WERI-Rb-1 (cell line): ENCODE data around the gene PTK6.
A peak's percentile ranks its signal among the peaks of the same experiment; 100 is the strongest.
"Not testable (repeated sequence)": the region's sequence is repeated elsewhere in the genome, so short reads cannot be mapped to it uniquely, and the experiment has no call there.

Experiments
- DNase-seq: peaks from one replicate; pipeline ENCODE4 v3.0.0-alpha.2; 2020
- H3K27ac ChIP-seq: fragments of 250-450 bp; sonication (Bioruptor Pico); 2 replicates; pipeline ENCODE4 v1.5.1; 2020; ENCODE audit warnings: mild to moderate bottlenecking, moderate library complexity
- H3K27me3 ChIP-seq: fragments of 250-450 bp; sonication (Bioruptor Pico); 2 replicates; pipeline ENCODE4 v1.5.1; 2021; ENCODE audit warnings: mild to moderate bottlenecking, low read depth, moderate library complexity; ENCODE audit not compliant: insufficient read depth, severe bottlenecking
- H3K36me3 ChIP-seq: fragments of 250-450 bp; sonication (Bioruptor Pico); 2 replicates; pipeline ENCODE4 v1.5.1; 2020; ENCODE audit warnings: mild to moderate bottlenecking, moderate library complexity
- H3K4me3 ChIP-seq: 2 replicates; pipeline ENCODE4 v1.5.1; 2011; ENCODE audit warnings: low read depth, mild to moderate bottlenecking, control low read depth, low read length
- H3K9me3 ChIP-seq: fragments of 250-450 bp; sonication (Bioruptor Pico); 2 replicates; pipeline ENCODE4 v1.5.1; 2021; ENCODE audit warnings: mild to moderate bottlenecking, moderate library complexity; ENCODE audit not compliant: severe bottlenecking
- TF ChIP-seq, protein P1 (sequence below): IDR thresholded peaks from 2 replicates; pipeline ENCODE4 v1.5.1; 2011; ENCODE audit warnings: low read depth, mild to moderate bottlenecking, control low read depth, inconsistent platforms, low read length

Gene PTK6

GRCh38 chr20:63574156-63574828 lies 37.1 kb upstream of the PTK6 start, which contains the start of gene HELZ2:
TSS of gene HELZ2 (minus strand) at chr20:63574239. CDS start at chr20:63572385, 1,854 bp downstream.
- H3K36me3 ChIP-seq: no peaks in the 10 kb centered on the region; the same call in 1 of the 2 replicates
- H3K9me3 ChIP-seq: no peaks in the 10 kb centered on the region
- H3K4me3 ChIP-seq: peak within 1 kb of the TSS; percentile 49
- TF ChIP-seq, protein P1, sequence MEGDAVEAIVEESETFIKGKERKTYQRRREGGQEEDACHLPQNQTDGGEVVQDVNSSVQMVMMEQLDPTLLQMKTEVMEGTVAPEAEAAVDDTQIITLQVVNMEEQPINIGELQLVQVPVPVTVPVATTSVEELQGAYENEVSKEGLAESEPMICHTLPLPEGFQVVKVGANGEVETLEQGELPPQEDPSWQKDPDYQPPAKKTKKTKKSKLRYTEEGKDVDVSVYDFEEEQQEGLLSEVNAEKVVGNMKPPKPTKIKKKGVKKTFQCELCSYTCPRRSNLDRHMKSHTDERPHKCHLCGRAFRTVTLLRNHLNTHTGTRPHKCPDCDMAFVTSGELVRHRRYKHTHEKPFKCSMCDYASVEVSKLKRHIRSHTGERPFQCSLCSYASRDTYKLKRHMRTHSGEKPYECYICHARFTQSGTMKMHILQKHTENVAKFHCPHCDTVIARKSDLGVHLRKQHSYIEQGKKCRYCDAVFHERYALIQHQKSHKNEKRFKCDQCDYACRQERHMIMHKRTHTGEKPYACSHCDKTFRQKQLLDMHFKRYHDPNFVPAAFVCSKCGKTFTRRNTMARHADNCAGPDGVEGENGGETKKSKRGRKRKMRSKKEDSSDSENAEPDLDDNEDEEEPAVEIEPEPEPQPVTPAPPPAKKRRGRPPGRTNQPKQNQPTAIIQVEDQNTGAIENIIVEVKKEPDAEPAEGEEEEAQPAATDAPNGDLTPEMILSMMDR: no peak
- peak within 1 kb of the TSS; percentile 59 for H3K27ac ChIP-seq
- peak; percentile 67 for DNase-seq
- H3K27me3 ChIP-seq: no peaks in the 10 kb centered on the region

GRCh38 chr20:63573647-63574131 lies 36.5 kb upstream of the PTK6 start:
- no peak for DNase-seq
- Histone ChIP-seq H3K27ac (no peak overlapping the region), H3K27me3 (no peaks in the 10 kb centered on the region), H3K36me3 (no peaks in the 10 kb centered on the region; the same call in 1 of the 2 replicates), H3K4me3 (peak overlapping the region; percentile 49), H3K9me3 (no peaks in the 10 kb centered on the region)
- TF ChIP-seq, protein P1: no peak

DNA sequence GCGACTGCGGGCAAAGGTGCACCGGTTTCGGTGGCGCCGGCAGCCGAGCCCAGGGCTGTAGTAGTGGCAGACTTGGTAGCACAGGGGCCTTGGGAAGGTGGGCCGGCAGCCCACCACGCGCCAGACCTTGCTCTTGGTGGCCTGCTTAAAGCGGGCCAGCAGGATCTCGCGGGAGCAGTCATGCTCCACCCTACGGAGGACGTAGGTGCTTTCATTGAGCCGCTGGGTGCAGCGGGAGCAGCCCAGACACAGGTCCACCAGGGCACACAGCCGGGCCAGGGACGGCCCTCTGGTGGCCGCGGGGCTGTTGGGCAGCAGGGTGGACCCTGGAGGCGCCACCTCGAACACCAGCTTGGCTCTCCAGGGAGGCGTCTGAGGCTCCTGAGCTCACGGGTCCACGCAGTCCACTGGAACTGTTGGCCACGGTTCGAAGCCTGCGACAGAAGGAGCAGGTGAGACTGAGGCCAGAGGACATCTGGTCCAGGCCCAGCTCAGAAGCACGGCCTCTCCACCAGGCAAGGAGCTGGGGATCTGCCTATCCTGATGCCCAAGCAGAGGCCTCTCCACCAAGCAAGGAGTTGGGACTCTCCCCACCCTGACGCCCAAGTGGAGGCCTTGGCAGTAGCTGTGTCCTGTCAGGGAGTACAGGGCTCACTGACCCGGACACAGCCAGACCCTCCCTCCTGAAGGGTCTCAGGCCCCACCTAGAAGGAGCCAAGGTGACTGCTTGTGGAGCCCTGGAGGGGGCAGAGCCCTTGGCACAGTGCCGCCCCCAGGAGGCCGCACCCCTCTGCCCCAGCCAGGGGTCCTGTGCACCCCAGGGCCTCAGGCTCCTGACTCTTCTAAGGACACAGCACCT lies 35.8 kb upstream of the PTK6 start:
- Histone ChIP-seq H3K36me3 (no peaks in the 10 kb centered on the region; the same call in 1 of the 2 replicates), H3K27ac (no peak overlapping the region), H3K27me3 (no peaks in the 10 kb centered on the region), H3K4me3 (peak overlapping the region; percentile 49), H3K9me3 (no peaks in the 10 kb centered on the region)
- TF ChIP-seq, protein P1: peak; percentile 41; the same call in 1 of the 2 replicates
- no peak for DNase-seq

DNA sequence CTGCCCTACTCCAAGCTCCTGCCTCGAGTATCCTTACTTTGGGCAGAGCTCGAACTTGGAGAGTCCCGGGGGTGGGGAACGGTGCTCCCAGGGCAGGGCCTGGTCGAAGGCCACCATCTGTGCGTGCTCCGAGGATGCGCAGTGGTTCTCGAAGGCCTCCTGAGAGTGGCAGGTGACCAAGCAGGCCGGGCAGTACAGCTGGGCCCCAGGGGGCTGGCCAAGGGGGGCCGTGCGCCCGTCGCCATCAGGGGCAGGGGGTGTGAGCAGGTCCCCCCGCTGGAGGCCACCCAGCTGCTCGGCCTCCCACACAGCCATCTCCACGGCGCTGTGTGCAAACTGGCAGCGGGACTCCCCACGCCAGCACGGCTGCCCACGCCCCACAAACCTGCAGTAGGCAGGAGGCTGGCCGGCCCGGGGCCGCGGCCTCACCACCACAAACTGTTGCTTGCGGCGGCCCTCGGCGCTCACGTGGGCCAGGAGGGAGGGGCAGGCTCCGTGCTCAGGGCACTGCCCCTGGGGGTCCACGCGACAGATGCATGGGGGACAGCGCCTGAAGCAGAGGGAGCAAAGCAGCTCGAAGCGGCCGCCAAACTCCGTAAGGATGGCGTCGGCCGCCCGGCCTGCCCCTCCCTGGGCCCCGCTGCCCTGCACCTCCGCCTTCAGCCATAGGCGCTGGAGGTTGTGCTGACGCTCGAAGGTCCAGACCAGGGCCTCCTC lies 35.1 kb upstream of the PTK6 start:
- TF ChIP-seq, protein P1: no peak
- Histone ChIP-seq H3K36me3 (no peaks in the 10 kb centered on the region; the same call in 1 of the 2 replicates), H3K27me3 (no peaks in the 10 kb centered on the region), H3K9me3 (no peaks in the 10 kb centered on the region), H3K4me3 (no peak overlapping the region), H3K27ac (no peak overlapping the region)
- DNase-seq: no peak

- DNase-seq, H3K27ac ChIP-seq, H3K27me3 ChIP-seq: not testable (repeated sequence)
These were observed 33.9 kb upstream of the PTK6 start for GRCh38 chr20:63571087-63571478.

More at GRCh38 chr20:63571087-63571478, 33.9 kb upstream of the PTK6 start:
- not testable (repeated sequence) for H3K4me3 ChIP-seq, H3K9me3 ChIP-seq, H3K36me3 ChIP-seq
